Liver (tissue), 3 donors: Measurements from ENCODE around the gene ERCC4.

Experiments used
- JUND ChIP-seq, 2 donors: IDR thresholded peaks; 2 replicates each; pipeline ENCODE4 v1.6.1; 2016; ENCODE audit warnings: antibody characterized with exemption in 2 of 2
- RXRA ChIP-seq, 2 donors: IDR thresholded peaks; 2 replicates each; pipeline ENCODE4 v1.6.1; 2017 to 2018; ENCODE audit warnings: antibody characterized with exemption in 2 of 2, mild to moderate bottlenecking in 1 of 2
- SP1 ChIP-seq: IDR thresholded peaks from 2 replicates; pipeline ENCODE4 v1.6.1; 2018; ENCODE audit warnings: antibody characterized with exemption, mild to moderate bottlenecking
- YY1 ChIP-seq: IDR thresholded peaks from 2 replicates; pipeline ENCODE4 v1.6.1; 2016; ENCODE audit warnings: antibody characterized with exemption, mild to moderate bottlenecking
- TF ChIP-seq, protein P1 (sequence below): fragments of 150-350 bp; IDR thresholded peaks from 2 replicates; pipeline ENCODE4 v1.5.1; 2017; ENCODE audit warnings: improper control_type of control experiment, low read depth, low read length; ENCODE audit not compliant: missing input control
- TF ChIP-seq, protein P2 (sequence below): IDR thresholded peaks from 2 replicates; pipeline ENCODE4 v1.6.1; 2016; ENCODE audit warnings: antibody characterized with exemption, mild to moderate bottlenecking
- TF ChIP-seq, protein P3 (sequence below): IDR thresholded peaks from 2 replicates; pipeline ENCODE4 v1.6.1; 2016; ENCODE audit warnings: antibody characterized with exemption
- donor health status: healthy.
- donor health status: healthy.

DNA sequence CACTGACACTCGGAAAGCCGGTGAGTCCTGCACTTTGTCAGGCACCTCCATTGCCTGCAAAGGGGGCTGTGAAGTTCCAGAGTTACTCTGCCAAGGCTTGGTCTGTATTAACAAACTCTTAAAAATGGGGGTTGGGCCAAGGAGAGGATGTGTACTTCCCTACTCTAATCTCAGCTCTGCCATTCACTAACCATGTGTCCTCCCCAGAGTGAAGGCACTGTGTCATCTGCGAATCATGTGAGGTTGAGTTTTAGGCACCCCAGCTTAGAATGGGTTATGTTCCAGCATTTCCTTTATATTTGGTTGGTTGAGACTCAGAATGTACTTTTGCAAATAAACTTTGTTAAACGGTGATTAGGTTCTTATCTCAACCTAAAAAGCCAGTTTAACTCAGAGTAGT is 24.9 kb downstream of the ERCC4 start:
- no peak for TF ChIP-seq JUND (IDR thresholded peaks at IDR 0.05)
- TF ChIP-seq, protein P1, sequence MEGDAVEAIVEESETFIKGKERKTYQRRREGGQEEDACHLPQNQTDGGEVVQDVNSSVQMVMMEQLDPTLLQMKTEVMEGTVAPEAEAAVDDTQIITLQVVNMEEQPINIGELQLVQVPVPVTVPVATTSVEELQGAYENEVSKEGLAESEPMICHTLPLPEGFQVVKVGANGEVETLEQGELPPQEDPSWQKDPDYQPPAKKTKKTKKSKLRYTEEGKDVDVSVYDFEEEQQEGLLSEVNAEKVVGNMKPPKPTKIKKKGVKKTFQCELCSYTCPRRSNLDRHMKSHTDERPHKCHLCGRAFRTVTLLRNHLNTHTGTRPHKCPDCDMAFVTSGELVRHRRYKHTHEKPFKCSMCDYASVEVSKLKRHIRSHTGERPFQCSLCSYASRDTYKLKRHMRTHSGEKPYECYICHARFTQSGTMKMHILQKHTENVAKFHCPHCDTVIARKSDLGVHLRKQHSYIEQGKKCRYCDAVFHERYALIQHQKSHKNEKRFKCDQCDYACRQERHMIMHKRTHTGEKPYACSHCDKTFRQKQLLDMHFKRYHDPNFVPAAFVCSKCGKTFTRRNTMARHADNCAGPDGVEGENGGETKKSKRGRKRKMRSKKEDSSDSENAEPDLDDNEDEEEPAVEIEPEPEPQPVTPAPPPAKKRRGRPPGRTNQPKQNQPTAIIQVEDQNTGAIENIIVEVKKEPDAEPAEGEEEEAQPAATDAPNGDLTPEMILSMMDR, result no peak
- TF ChIP-seq SP1, result no peak
- no peak for TF ChIP-seq YY1
- TF ChIP-seq, protein P2, sequence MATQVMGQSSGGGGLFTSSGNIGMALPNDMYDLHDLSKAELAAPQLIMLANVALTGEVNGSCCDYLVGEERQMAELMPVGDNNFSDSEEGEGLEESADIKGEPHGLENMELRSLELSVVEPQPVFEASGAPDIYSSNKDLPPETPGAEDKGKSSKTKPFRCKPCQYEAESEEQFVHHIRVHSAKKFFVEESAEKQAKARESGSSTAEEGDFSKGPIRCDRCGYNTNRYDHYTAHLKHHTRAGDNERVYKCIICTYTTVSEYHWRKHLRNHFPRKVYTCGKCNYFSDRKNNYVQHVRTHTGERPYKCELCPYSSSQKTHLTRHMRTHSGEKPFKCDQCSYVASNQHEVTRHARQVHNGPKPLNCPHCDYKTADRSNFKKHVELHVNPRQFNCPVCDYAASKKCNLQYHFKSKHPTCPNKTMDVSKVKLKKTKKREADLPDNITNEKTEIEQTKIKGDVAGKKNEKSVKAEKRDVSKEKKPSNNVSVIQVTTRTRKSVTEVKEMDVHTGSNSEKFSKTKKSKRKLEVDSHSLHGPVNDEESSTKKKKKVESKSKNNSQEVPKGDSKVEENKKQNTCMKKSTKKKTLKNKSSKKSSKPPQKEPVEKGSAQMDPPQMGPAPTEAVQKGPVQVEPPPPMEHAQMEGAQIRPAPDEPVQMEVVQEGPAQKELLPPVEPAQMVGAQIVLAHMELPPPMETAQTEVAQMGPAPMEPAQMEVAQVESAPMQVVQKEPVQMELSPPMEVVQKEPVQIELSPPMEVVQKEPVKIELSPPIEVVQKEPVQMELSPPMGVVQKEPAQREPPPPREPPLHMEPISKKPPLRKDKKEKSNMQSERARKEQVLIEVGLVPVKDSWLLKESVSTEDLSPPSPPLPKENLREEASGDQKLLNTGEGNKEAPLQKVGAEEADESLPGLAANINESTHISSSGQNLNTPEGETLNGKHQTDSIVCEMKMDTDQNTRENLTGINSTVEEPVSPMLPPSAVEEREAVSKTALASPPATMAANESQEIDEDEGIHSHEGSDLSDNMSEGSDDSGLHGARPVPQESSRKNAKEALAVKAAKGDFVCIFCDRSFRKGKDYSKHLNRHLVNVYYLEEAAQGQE, result no peak
- no peak for TF ChIP-seq RXRA (IDR thresholded peaks at IDR 0.05)
- TF ChIP-seq, protein P3, sequence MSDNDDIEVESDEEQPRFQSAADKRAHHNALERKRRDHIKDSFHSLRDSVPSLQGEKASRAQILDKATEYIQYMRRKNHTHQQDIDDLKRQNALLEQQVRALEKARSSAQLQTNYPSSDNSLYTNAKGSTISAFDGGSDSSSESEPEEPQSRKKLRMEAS, result no peak
